ENCODE results near the gene DNASE1.
"Not testable (repeated sequence)": the region's sequence is repeated elsewhere in the genome, so short reads cannot be mapped to it uniquely, and the experiment has no call there.

Gene DNASE1

GRCh38 chr16:3651461-3652372, 2.8 kb upstream of the DNASE1 start:
- FAIRE-seq (no peak), DNase-seq (ENCODE audit: insufficient read length, low spot score) (no peak)
- TF ChIP-seq POU2F2 (IDR thresholded peaks at IDR 0.05; ENCODE audit: low read depth, low read length): no peak
- no peak for TF ChIP-seq POLR2AphosphoS5 (IDR thresholded peaks at IDR 0.05; ENCODE audit: low read depth, low read length)
- TF ChIP-seq SPI1 (IDR thresholded peaks at IDR 0.05; ENCODE audit: low read depth, low read length): no peak
- TF ChIP-seq PAX5 (IDR thresholded peaks at IDR 0.05; ENCODE audit: insufficient read depth, low read length, severe bottlenecking): no peak
- TF ChIP-seq POLR2A (IDR thresholded peaks at IDR 0.05; ENCODE audit: low read depth, low read length): no peak

- TF ChIP-seq POLR2A (IDR thresholded peaks at IDR 0.05; ENCODE audit: low read depth, low read length) (no peak), PAX5 (IDR thresholded peaks at IDR 0.05; ENCODE audit: insufficient read depth, low read length, severe bottlenecking) (no peak), POLR2AphosphoS5 (IDR thresholded peaks at IDR 0.05; ENCODE audit: low read depth, low read length) (no peak), POU2F2 (IDR thresholded peaks at IDR 0.05; ENCODE audit: low read depth, low read length) (no peak), SPI1 (IDR thresholded peaks at IDR 0.05; ENCODE audit: low read depth, low read length) (no peak), TAF1 (IDR thresholded peaks at IDR 0.05; ENCODE audit: low read depth, low read length) (no peak)
- DNase-seq (ENCODE audit: insufficient read length, low spot score) (no peak), FAIRE-seq (no peak)
Observed at GRCh38 chr16:3652373-3653195, 1.9 kb upstream of the DNASE1 start.

- no peak for DNase-seq (ENCODE audit: insufficient read length, low spot score)
- TF ChIP-seq POLR2AphosphoS5 (IDR thresholded peaks at IDR 0.05; ENCODE audit: low read depth, low read length): no peak
- no peak for TF ChIP-seq PAX5 (IDR thresholded peaks at IDR 0.05; ENCODE audit: insufficient read depth, low read length, severe bottlenecking)
- TF ChIP-seq POU2F2 (IDR thresholded peaks at IDR 0.05; ENCODE audit: low read depth, low read length): no peak
- TF ChIP-seq SPI1 (IDR thresholded peaks at IDR 0.05; ENCODE audit: low read depth, low read length): no peak
- TF ChIP-seq POLR2A (IDR thresholded peaks at IDR 0.05; ENCODE audit: low read depth, low read length): no peak
- no peak for TF ChIP-seq TAF1 (IDR thresholded peaks at IDR 0.05; ENCODE audit: low read depth, low read length)
- FAIRE-seq: no peak
Observed at GRCh38 chr16:3655030-3655395, 522 bp downstream of the DNASE1 start.

- no peak for DNase-seq (ENCODE audit: insufficient read length, low spot score)
- no peak for TF ChIP-seq POU2F2 (IDR thresholded peaks at IDR 0.05; ENCODE audit: low read depth, low read length)
- TF ChIP-seq POLR2A (IDR thresholded peaks at IDR 0.05; ENCODE audit: low read depth, low read length): no peak
- no peak for TF ChIP-seq SPI1 (IDR thresholded peaks at IDR 0.05; ENCODE audit: low read depth, low read length)
- no peak for TF ChIP-seq POLR2AphosphoS5 (IDR thresholded peaks at IDR 0.05; ENCODE audit: low read depth, low read length)
- TF ChIP-seq TAF1 (IDR thresholded peaks at IDR 0.05; ENCODE audit: low read depth, low read length): no peak
- no peak for TF ChIP-seq PAX5 (IDR thresholded peaks at IDR 0.05; ENCODE audit: insufficient read depth, low read length, severe bottlenecking)
- no peak for FAIRE-seq
Observed at GRCh38 chr16:3655396-3656159, 1.1 kb downstream of the DNASE1 start.

- not testable (repeated sequence) for DNase-seq (ENCODE audit: insufficient read length, low spot score); FAIRE-seq
Observed at GRCh38 chr16:3656160-3656490, 1.6 kb downstream of the DNASE1 start.

- FAIRE-seq: no peak
- no peak for DNase-seq (ENCODE audit: insufficient read length, low spot score)
- TF ChIP-seq PAX5 (IDR thresholded peaks at IDR 0.05; ENCODE audit: insufficient read depth, low read length, severe bottlenecking) (no peak), POU2F2 (IDR thresholded peaks at IDR 0.05; ENCODE audit: low read depth, low read length) (no peak), POLR2A (IDR thresholded peaks at IDR 0.05; ENCODE audit: low read depth, low read length) (no peak), TAF1 (IDR thresholded peaks at IDR 0.05; ENCODE audit: low read depth, low read length) (no peak), POLR2AphosphoS5 (IDR thresholded peaks at IDR 0.05; ENCODE audit: low read depth, low read length) (no peak), SPI1 (IDR thresholded peaks at IDR 0.05; ENCODE audit: low read depth, low read length) (no peak)
Observed at GRCh38 chr16:3656491-3657468, 2.3 kb downstream of the DNASE1 start.

- TF ChIP-seq PAX5 (IDR thresholded peaks at IDR 0.05; ENCODE audit: insufficient read depth, low read length, severe bottlenecking) (no peak), POLR2A (IDR thresholded peaks at IDR 0.05; ENCODE audit: low read depth, low read length) (no peak), SPI1 (IDR thresholded peaks at IDR 0.05; ENCODE audit: low read depth, low read length) (no peak), POLR2AphosphoS5 (IDR thresholded peaks at IDR 0.05; ENCODE audit: low read depth, low read length) (no peak), TAF1 (IDR thresholded peaks at IDR 0.05; ENCODE audit: low read depth, low read length) (no peak), POU2F2 (IDR thresholded peaks at IDR 0.05; ENCODE audit: low read depth, low read length) (no peak)
- no peak for DNase-seq (ENCODE audit: insufficient read length, low spot score)
- FAIRE-seq: no peak
Observed at GRCh38 chr16:3659251-3659650, 4.8 kb downstream of the DNASE1 start.

GRCh38 chr16:3661311-3661710, 6.8 kb downstream of the DNASE1 start:
- TF ChIP-seq PAX5 (IDR thresholded peaks at IDR 0.05; ENCODE audit: insufficient read depth, low read length, severe bottlenecking): no peak
- TF ChIP-seq POLR2AphosphoS5 (IDR thresholded peaks at IDR 0.05; ENCODE audit: low read depth, low read length): no peak
- peak; percentile 41 for FAIRE-seq
- DNase-seq (ENCODE audit: insufficient read length, low spot score): no peak
